Ovary (tissue), 3 donors: ENCODE results near the gene FAM180A.

Source experiments
- CTCF ChIP-seq, 3 donors: fragments of 450-650 bp in 2 of 3; fragments of 200-600 bp in 1 of 3; IDR thresholded peaks; one replicate each; pipeline versions ENCODE4 v1.5.1 to v1.8.0; 2016 to 2022; ENCODE audit warnings: antibody characterized with exemption in 3 of 3, mild to moderate bottlenecking in 1 of 3
- POLR2A ChIP-seq: fragments of 450-650 bp; IDR thresholded peaks from one replicate; pipeline ENCODE4 v1.6.1; 2017; ENCODE audit warnings: antibody characterized with exemption, mild to moderate bottlenecking, moderate library complexity
- donor health status: DM: no; HTN: no; CAD: no.

DNA sequence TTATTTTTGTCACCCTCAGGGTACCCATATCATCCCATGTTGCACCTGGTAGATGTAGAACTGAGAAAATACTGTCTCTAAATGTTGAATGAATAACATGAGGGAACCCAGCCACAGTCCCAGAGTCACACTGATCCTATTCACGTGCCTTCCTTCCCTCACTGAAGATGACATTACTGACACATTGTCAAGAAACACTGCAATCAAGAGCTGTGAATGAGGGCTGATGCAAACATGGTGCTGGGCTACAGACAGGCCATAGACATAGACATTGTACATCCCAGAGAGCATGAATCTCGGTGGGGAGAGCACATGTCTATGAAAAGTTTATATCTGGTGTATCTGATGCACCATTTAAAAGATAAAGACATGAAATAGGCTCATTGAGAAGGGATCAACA lies 30.4 kb downstream of the FAM180A start:
- no peak for TF ChIP-seq CTCF (IDR thresholded peaks at IDR 0.05)
- TF ChIP-seq POLR2A = no peak
